Activated gamma-delta T cell treated with Interleukin-2 at 50 U/mL for 16 hours (primary cell): ENCODE measurements around the gene CAMK2N1.

Experiments used
- DNase-seq: peaks from one replicate; pipeline ENCODE4 v3.0.0-alpha.2; 2020

CAMK2N1 gene

DNA sequence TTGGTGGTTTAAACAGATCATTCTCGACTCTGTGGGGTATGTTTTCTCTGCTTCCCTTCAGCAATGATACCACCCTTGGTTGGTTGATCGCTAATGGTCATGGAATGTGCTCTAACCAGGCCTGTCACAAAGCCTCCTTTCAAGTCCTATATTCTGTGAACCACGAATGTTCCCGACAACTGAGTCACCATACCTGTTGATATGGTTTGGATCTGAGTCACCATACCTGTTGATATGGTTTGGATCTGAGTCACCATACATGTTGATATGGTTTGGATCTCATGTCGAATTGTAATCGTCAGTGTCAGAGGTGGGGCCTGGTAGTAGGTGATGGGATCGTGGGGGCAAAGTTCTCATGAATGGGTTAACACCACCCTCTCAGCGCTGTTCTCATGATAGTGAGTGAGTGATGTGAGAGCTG is 10.2 kb upstream of the CAMK2N1 start:
- DNase-seq: no peak

DNA sequence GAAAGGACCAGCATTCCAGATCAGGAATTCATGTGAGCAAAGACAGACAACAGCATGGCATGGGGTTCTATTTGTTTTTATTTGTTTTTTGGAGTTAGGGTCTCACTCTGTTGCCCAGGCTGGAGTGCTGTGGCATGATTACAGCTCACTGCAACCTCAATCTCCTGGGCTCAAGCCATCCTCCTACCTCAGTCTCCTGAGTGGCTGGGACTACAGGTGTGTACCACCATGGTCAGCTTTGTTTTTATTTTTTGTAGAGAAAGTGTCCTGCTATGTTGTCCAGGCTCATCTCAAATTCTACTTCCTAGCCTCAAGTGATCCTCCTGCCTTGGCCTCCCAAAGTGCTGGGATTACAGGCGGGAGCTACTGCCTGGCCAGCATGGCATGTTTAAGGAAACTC is 9.7 kb upstream of the CAMK2N1 start:
- no peak for DNase-seq

DNA sequence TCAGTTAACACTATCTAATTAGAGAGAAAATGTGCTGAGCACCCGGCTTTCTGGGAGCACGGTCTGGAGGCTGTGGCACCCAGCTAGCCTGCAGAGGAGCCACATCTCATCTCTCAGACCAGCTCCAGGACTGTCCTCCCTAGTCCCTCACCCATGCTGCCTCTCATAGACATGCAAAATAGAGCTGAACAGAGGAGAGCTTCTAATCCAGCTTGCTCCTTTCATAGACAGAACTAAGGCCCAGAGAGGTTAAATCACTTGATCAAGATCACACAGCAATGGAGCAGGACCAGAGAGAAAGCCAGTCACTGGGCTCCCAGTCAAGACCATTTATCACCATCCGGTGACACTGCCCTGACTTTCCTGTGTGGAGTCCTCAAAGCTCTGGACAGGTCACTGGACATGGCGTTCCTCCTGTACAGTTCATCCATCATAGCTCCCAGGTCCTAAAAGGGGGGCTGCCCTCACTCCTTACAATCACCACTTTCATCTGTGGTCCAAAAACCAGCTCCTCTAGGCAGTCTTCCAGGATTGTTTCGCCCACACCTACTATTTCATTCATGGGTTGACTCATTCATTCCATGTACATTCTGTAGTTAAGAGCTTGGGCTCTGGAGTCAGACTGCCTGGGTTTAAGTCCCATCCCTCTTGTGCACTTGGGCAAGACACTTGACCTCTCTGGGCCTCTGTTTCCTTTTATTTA is 8.8 kb upstream of the CAMK2N1 start:
- DNase-seq: no peak

DNA sequence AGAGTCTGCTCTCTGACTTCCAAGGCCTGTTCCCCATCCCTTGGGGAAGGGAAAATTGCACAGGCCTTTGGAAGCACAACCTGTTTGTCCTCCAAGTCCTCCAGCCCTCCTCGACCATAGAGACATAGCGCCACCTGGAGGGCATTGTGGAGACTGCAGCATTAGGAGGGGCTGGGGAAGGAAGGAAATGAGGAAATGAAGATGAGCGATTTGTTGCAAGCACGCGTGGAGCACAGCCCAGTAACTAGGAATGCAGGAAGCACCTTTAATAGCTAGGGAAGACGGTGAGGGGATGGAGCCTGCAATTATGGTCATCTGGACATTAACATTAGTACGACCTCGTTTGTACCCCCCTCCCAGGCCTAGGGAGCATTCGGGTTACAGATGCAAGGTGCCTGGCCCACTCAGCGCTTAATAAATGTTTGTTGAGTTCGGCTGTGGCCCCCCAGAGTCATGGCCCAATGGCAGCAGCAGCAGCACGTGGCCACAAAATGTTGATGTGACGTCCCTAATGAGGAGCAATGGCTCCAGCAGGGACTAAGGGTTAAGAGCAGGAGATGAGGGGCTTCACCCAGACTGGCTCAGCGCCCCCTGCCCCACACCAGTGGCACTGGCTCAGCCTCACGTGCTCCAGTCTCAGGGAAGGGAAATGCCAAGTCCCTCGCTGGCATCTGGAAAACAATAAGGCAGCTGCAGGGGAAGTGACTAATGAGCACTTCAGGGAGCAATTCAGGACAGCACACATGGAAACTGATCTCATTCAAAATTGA is 8.0 kb upstream of the CAMK2N1 start:
- peak; percentile 84 for DNase-seq

DNA sequence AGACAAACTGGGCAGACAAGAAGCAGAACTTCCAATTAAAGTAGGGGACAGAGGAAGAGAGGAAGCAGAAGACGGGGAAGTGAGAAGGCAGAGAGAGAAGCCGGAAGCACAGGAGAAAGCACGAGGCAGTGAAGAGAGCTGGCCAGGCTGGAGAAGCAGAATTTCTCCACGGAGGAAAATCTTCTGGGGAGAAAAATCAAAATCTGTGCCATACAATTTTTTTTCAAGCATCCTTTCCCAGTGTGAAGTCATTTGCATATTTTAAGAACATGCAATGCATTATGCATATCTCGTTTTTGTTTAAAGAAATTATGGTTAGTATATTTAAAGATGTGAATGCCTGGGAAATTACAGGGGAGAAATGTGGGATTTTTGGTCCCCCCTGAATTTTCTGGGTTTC is 7.3 kb upstream of the CAMK2N1 start:
- no peak for DNase-seq

DNA sequence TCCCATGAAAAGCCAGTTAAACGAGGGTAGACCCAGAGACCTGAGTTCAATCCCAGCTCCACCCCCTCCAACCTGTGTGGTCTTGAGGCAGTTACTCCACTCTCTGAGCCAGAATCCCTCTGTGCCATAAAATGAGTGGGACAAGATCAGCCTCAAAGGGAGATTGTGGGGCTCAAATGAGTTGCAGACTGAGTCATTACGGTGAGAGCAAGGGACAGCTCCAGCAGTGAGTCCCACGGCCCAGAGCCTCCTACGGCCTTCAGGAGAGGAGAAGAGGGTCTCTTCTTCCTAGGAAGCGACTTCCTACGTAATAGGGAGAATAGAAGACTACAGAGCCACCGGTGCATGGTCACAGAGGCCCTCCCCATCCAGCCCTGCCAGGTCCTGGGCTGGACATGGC is 6.7 kb upstream of the CAMK2N1 start:
- no peak for DNase-seq

DNA sequence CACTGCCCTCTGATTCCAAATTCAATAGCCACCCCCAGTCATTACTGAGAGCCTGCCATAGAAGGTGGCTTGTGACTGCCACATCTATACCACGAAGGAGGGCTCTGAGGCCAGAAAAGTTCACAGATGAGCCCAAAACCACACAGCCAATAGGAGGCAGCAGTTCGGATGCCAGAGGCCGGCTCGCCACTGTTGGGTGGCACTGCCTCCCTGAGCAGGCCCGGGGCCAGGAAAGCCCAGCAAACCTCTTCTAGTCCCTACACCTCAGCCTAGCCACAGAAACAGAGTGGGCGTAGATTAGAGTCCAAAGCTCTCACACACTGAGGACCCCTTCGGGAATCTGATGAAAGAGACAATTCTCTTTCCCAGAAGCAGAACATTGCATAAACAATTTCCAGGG is 5.9 kb upstream of the CAMK2N1 start:
- DNase-seq: no peak

DNA sequence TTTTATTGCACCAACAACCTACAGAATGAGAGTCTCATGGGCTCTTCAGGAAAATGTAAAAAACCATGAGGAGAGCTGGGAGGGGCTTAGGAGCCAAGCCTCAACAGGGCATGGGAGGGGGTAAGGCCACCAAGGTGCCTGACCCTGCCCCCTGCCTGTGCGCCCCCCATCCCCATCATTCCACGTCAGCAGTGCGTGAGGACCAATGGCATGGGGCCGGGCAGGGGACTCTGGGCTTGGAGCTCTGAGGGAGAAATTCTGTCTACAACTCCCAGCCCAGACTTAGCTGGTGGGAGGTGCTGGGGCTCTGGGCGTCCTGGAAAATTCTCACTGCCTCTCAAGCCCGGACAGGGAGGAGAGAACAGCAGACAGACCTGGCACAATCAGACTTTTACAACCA is 5.2 kb upstream of the CAMK2N1 start:
- no peak for DNase-seq

DNA sequence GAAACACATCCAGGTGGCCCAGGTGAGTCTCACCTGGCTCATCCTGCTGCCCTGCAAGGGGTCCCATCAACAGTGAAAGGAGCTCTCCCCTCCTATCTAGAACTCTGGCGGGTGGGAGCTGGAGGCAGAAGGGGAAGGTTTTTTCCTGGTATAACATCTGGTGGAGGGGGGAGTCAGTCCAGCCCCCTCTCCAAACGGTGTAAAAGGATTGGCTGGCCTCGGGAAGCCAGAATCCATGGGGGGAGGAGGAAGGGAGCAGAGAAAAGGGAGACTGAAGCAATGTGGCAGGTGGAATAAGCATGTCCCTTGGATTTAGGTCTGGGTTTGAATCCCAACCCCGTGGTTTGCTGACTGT is 1.2 kb upstream of the CAMK2N1 start:
- no peak for DNase-seq

DNA sequence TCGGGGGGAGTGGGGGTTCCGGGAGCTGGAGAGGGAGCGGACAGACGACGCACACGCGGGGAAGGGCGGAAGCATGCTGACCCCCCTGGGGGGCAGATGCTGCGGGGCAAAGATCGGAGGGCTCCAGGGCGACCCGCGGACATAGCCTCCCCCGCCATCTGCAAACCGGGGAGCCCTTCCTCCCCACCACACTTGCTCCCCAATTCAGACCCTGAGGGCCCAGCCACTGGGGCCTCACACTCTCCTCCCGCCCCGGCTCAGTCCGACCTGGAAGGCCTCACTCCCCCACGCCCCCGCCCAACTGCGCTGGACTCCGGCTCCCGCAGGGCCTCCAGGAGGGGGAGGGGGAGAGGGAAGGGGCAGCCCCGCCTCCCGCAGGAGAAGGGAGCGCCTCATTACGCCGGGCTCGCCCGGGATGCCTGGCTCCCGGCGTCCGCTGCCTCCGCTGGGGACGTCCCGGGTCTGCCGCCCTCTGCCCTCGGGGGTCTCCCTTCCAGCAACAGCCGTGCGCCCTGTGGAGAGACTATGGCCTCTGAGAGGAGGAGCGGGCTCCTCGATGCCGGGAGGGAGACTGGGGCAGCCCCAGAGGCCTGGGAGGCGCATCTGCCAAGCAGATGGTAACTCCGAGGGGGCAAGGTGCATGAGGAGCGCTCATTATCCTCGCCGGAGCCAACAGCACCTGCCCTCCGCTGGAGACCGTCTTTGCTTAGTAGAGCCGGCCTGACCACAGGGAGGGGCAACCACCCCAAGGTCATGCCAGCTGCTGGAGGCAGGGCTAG is 636 bp upstream of the CAMK2N1 start:
- no peak for DNase-seq

DNA sequence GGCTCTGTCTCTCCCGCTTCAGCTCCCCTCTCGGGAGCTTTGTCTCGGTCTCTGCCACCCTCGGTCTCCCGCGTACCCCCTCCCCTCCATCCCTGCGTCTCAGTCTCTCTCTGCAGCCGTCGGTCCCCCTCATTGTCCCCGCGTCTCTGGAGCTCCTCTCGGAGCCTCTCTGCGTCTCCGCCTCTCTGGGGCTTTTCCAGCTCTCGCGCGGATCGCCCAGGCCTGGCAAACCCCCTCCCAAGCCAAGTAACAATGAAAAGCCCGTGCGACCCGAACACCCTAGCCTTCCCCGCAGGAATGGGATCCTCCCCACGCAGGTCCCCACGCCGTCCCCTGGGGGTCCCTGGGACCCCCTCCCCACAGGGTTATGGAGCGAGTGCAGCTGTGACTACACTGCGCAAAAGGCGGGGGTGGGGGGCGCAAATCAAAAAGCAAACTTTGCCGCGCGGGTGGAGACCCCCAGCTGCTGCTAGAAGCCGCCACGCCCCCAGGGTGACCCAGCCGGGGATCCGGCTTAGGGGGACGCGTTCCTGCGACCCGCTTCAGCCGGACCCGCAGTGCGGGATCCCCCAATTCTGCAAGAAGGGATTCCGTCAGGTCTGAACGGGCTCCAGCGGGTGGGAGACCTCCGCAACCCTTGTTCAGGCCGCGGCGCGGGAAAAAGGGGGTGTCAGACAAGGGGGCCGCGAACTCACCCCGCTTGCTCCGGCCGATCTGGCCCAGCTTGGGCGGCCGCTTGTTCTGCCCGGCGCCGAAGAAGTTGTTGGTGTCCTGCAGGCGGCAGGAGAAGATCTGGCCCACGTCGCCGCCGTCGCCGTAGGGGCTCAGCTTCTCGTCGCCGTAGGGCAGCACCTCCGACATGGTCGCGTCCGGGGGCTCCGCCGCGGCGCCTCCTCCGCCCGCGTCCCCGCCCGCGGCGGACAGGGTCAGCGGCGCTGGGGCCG is 1.2 kb downstream of the CAMK2N1 start:
- DNase-seq: no peak

DNA sequence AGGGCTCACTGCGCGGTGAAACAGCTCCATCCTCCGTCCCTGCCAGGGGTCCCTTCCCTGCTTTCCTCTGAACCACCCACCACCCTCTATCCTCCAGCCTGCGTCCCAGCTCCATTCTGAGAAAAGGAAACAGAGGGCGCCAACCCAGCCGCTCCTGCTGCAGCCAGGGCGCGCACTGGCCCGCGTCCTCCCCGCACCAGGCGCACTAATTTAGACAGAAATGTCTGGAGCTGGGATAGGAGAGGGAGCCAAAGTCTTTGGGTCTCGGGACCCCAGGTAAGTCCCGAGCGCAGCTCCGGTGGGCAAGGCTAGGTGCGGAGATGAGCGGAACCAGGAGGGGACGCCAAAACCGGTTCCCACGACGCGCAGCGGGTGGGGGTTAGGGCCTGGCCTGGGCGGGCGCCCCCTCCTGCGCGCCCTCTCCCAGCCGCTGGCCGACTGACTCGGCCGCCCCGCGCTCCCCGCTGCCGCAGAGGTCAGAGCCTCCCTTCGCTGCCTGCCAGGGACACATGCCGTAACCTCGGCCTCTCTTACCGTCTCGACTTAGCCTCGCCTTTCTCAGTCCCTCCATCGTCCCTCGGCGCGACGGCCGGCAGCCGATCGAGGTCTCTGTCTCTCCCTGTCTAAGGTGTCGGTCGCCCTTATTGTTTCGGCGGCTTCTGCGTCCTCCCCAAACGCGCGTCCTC is 2.0 kb downstream of the CAMK2N1 start:
- no peak for DNase-seq

DNA sequence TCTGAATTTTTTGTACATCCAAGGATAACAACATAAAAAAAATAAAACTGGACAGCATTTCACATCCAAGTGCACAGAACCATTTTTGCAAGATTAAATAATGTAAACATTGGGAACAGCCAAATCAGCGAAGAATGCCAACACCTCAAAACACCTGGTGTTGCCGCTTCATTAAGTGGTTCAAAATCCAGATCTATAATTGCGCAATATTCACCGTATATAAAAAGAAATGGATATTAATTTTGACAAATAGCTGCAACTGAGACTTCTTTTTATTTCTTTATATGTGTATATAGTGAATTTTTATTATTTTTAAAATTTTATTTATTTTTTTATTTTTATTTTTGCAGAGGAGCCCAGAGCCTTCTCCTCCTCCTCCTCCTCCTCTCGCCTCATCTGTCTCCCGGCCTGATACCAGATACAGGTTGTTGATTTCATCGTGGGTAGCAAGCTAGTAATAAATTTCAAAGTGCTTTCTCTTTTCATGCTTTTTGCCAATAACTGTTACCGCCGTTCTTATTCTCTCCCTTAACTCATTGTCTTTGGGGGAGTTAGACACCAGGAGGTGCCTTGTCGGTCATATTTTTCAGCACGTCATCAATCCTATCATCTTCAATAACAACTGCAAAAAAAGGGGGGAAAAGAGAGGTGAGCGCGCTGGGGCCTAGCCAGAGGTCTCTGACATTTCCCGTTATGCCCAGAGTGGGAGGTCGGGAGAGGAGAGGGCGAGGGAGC is 2.7 kb downstream of the CAMK2N1 start:
- DNase-seq: no peak

DNA sequence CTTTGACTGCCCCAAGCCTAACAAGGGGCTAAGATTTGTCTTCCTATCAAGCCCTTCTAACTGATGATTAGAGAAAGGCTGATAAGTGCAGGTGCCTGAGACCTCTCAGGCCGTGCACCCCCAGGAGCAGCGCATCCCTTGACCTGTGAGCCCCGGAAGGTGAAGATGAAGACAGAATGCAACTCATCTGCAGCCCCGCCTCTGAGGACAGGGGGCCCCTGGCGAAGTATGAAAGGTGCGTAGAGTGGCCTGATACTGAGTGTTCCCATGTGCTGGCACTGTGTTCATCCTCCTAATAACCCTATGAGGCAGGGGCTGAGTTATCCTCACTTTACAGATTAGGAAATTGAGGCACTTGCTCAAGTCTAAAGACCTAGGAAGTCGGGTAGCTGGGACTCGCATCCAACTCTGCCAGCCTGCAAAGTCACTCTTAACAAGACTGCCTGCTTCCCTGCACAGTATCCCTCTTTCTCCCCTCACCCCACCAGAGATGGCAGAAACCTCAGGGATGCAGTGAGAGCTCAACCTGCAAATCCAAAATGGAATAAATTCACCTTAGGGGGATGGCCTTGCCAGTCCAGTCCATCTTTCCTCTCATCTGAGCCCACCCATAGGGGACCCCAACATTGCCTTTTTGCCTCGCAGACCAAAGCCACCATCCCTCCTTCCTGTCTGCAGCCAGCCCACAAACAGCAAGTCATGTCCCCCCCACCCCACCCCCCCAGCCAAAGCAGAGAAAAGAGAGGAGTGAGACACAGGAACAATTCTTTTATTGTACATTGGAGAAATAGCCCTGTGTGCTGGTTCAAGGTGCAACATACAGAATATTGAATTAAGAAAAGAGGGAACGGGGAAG is 4.1 kb downstream of the CAMK2N1 start:
- DNase-seq: no peak

DNA sequence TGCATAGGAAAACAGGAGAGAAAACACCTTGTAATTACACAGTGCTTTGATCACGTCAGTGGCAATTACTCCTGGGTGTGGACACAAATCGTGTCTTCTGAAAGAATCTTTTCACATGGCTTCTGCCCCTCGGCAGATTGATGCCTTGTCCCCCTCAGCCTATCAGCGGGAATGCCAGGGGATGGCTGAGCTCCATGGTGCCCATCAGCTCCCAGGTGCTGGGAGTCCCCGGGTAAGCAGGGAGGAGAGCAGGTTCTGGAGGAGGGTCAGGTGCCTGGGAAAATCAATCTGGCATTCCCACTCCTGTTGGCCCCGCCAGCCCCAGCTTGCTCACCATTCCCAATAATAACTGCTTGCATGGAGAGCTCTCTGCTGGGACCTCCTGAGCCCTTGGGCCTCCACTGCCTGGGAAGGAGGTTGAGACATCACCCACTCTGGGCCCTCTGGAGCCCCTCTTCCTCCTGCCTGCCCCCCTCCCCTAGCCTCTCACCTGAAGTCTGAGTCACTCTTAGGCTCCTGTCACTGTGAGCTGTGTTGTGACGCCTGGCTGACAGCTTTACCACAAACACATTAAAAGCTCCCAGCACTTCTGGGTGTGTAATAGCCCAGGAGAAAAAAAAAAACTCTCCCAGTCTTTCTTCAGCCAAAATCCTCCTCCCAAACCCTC is 4.9 kb downstream of the CAMK2N1 start:
- DNase-seq: no peak

DNA sequence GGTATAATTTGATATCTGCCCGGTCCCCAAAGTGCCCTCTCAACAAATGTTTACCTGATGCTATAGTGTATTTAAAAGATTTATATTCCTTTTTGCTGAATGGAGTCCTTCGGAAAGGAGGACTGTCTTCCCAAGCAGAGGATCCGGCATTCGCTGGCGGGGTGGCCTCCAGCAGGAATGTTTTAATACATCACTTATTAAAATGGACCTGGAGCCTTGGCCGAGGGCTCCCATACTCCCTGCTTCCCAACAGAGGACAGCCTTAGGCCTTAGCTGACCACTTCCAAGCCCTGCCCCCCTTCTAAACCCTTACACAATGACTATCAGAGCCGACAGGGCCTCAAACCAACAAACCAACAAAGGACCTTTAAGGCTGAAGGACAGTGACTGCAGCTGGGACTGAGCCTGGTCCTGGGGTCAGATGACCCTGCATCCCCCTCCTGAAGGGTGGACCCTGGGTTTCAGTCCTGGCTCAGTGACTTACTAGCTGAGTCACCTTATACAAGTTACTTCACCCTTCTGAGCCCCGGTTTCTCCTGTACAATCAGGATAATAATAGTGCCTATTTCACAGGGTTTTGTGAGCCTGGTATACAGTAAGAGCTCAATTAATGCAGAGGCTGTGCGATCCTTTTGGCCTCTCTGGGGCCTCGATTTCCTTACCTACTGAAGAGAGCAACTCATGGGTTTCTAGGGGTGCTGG is 5.6 kb downstream of the CAMK2N1 start:
- no peak for DNase-seq

DNA sequence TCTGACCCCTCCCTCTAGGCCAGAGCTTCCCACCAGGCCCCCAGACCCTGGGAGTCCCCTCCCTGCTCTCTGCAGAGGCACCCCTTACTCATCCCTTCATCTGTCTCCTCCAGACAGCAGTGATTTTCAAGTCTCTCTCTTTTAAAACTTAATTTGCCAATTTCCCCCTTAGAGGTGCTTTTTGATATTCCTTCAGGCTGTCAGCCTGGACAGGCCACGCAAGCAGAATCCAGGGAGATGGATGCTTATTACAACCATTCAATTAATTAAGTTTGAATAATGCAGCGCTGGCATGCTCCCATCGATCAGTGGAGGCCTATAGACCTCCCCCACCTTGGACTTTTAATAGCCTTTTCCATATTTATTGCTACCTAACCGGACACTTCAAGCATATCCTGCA is 6.2 kb downstream of the CAMK2N1 start:
- DNase-seq: no peak

DNA sequence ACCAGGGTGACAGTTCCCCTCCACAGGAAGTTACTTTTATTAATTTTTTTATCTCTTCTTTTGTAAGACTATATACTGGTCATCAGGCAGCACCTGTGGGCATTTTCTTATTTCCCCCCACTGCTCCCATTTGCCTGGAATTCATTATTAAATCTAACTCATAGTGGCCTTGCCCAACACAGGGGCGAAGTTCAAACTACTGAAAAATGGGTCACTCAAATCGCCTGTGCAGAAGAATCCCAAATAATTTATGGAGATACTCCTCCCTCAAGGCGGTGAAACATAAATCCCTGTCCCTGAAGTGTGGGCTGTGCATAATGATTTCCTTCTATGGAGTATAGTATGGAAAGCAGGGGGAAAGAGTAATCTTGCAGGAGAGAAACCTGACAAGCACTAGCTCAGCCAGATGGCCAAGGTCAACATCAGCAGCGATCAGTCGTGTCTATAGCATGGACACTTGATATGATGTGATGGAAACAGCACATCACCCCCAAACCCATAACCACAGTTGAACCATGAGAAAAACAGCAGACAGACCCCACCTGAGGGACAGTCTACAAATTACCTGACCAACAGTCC is 7.9 kb downstream of the CAMK2N1 start:
- DNase-seq: no peak
